ENCODE results near the gene ERFL.

ERFL gene

DNA sequence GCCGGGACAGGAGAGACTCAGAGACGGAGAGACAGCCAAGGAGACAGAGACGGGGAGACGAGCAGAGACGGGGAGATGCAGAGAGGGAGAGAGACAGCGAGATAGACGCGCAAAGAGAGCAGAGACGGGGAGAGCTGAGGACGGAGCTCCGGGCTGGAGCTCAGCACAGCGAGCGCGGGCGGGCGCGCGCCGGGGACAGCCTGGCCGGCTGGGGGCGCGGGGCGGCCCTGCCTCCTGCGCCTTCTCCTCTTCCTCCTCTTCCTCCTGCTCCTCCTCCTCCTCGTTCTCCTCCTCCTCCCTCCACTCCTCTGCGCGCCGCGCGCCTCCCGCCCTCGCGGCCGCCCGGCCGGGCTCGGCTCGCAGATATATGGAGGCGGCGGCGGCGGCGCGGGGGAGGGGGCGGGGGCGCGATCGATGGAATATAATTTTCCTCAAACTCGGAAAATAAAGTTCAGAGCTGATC, at the start of gene ERFL:
TSS of gene ERFL (minus strand) at position 229 of the 463 bp plus-strand sequence. CDS start 15,530 bp downstream, outside the sequence.
- no peak for DNase-seq

DNA sequence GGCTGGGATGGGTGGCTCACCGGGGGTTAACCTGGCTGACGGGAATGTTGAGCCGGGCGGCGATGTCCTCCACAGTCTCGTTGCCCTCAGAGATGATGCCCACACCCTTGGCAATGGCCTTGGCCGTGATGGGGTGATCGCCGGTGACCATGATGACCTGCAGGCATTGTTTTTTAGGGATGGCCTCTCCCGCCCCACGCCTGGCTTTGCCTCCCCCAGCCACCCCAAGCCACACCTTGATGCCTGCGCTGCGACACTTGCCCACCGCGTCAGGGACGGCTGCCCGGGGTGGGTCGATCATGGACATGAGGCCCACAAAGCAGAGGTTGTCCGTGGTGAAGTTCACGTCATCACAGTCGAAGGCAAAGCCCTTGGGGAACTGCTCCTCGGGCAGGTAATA, 49.7 kb upstream of the ERFL start:
- DNase-seq, result no peak

DNA sequence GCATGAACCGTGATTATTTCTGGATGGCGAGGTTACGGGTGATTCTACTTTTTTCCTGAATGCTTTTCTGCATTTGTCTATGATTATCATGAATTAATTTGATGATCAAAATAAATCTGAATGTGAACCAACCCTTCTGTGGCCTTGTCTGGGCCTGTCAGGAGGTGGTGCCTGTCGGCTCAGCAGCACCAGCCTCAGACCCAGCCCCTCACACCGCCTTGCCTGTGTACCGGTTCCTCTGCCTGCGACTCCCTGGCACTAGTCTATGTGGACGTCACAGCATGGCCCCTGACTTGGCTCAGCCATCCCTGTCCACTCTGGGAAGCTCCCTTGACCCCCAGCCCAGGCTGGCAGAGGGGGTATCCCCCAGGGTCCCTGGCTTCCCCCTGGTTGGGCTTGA, 46.4 kb upstream of the ERFL start:
- no peak for DNase-seq

DNA sequence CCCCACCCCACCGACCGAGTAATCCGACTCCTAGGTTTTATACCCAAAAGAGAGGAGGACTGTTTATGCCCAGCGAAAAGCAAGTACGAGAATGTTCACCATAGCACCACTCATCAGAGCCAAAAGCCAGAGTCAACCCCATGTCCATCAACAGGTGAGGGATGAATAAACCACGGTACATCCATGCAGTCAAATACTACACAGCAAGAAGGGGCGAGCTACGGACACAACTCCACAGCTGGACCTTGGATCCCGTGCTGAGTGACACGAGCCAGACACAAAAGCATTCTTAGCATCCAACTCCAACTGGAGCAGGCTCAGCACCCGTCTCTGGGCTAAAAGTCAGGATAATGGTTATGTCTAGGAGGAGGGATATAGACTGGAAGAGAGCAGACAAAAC, 43.1 kb upstream of the ERFL start:
- DNase-seq, result no peak

DNA sequence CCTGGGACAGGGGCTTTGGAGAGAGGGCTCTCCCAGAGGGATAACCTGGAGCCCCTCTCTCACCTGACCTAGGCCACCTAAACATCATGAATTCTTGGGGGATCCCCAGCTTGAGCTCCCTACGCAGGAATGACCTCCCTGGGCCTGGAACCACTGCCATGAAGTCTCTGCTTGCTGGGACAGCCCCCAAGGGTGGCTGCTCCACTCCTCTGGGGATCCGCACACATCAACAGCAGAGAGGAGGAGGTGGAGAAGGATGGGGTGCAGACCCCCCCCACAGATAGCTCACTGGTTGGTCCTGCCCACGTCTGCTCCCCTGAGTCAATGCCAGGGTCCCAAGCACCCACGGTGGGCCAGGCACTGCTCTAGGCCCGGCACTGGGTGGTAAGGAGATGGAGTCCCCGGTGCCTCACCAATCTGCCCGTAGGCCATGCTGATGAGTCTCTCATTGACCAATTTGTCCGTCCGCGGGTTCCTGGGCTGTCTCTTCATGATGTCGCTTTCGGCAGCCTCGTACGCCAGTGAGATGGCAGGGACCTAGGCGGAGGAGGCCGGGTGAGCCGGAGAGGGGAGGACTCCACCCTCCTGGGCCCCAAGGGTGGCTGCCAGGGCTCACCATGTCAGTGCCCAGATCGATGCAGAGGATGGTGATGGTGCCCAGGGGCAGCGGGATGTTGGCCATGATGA, 41.7 kb upstream of the ERFL start:
- DNase-seq, result no peak

DNA sequence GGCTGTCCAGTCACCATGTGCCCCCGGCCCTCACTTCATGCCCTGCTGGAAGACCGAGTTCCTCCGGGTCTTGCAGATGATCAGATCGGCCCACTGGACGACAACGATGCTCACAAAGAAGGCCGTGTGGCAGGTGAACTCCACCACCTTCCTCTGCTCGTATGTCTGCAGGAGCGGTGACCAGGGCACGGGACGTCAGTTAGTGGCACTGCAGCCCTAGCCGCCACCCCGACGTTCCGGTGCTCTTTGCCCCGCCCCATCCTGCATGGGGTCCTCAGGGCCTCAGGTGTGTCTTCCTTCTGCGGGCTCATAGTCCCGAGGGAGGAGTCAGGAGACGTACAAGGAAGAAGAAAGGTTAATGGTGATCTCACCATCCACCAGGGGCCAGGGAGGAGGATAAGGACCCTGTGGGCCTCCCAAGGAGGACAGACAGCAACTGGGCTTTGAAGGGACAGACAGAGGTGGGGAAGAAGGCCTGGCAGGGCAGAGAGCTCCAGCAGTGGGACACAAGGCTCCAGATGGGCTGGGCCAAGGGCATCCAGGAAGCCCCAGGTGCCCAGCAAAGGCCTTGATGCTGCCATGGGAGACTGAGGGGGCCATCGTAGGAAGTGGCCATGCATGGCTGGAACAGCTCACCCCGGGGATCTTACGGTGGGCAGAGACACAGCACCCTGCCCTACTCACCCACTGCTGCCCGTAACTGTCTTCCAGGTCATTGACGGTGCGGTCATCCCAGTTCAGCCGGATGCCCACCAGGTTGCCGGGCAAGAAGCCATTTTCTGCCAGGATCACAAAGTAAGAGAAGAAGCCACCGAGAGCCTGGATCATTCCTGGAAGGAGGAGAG, 40.7 kb upstream of the ERFL start:
- no peak for DNase-seq

DNA sequence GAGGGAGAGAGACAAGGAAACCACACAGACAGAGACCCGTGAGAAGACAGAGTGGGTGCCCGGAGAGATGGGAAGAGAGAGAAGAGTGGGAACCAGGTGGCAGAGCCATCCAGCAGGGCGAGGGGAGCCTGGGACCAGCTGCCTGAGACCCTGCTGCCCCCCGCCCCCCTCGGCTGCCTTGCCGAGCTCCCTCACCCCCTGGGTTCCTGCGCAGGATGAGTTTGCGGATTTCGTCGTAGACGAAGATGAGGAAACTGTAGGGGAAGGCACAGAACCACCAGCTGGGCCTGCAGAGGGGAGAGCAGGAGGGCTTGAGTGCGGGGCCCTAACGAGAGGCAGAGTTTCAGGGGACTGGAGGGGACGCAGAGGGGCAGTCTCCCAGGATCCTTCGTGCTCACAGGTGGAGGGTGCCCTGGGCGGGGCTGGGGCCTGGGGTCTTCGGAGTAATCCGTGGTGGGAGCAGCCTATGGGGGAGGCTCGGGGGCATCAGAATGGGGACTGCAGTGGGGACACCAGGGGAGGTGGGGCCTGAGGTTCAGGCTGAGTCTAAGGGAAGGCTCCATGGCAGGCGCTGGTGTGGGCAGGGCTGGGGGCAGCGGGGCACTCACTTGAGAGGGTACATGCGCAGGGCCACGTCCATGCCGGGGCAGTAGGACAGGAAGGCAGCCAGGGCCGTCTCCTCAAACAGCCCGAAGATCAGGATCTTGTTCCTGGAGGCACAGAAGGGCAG, 39.0 kb upstream of the ERFL start:
- no peak for DNase-seq

DNA sequence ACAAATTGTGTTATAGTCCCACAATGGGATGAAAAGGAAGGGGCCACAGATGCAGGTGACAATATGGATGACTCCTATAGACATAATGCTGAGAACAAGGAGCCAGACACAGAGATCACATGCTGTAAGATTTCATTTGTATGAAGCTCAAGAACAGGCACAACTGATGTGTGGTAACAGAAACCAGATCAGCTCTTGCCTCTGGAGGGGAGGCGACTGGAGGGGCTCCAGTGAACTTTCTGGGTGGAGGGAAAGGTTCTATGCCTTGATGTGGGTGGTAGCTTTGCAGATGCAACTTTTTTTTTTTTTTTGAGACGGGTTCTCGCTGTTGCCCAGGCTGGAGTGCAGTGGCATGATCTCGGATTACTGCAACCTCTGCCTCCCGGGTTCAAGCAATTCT, 36.9 kb upstream of the ERFL start:
- DNase-seq, result no peak

DNA sequence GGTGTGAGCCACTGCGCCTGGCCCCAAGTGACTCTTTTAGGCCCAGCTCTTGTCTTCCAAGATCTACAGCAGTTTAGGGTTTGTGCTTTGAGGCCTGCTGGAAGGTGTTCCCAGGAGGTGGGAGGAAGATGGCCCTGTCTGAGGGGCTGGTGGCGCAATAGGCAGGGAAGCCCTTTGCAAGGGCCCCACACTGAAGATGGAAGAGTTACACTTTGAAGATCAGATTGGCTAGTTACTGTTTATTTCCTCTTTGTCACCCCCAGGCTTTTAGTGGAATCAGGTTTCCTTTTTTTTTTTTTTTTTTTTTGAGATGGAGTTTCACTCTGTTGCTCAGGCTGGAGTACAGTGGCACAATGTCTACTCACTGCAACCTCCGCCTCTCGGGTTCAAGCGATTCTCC, 32.7 kb upstream of the ERFL start:
- no peak for DNase-seq

DNA sequence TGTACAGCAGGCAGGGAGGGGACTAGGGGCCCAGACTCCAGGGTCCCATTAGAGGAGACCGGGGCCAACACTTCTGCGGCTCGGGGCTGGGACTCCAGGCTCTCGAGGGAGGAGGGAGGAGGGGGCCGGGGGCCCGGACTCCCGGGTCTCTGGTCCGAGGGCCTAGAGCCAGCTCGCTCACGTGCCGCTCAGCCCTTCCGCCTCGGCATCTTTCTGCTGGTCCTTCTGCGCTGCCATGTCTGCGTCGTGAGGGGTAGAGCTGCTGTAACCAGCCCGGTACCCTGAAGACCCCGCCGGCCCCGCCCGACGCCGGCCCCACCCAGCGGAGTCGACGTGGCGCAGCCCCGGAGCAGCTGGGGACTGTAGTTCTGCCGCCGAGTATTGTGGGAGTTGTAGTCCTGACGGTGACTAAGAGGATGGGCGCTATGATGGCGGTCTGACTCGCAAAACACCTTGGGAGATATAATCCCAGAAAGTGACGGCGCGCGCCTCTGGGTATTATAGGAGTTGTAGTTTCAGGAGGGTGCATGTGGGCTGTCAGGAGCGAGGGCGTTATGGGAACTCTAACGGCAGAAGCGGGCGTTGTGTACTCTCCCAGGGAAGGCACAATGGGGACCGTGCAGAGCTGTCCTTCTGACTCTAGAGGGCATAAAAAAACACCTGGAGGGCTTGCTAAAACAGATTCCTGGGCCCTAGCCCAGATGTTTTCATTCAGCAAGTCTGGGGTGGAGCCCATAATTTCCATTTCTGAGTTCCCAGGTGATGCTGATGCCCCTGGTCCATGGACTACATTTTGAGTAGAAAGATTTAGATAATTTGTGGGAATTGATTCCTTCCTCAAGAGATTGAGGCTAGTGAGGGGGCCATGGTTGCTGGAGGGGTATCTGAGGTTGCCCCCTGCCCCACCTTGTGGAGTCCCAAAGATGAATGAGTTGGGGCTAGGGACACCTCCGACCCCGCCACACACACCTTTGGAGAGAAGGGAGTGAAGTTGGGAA, 31.1 kb upstream of the ERFL start, which contains the start of gene RABAC1:
TSS of gene RABAC1 (minus strand) at position 266 of the 998 bp plus-strand sequence. CDS start at position 237, 29 bp downstream.
- DNase-seq, result peak; percentile 92

DNA sequence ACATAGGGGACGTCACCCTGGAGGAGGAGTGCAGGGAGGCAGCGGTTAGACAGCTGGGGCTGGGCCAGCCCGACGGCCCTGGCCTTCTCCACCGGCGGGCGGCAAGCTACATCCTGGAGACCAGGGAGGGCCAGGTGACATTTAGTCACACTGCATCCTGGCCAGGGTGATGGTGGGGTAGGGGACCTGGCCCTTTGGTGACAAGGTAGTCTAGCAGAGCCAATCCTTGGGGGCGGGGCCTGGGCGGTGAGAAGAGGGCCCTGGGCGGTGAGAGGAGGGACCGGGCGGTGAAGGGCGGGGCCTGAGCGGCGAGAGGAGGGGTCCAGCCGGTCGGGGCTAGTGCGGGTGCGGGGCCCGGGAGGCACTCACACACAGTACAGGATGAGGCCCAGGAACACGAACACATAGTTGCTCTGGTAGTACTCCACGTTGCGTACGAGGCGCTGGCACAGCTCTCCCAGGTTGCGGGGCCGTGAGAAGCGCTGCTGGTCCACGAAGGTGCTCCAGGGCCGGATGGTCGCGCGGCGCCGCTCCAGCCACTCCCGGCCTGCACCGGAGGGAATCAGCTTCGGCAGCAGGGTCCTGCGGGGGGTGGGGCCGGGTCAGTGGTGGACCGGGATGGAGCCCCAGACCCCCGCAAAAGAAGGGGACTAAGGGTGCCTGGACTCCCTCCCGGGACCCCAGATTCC, 30.3 kb upstream of the ERFL start:
- DNase-seq, result peak; percentile 37

DNA sequence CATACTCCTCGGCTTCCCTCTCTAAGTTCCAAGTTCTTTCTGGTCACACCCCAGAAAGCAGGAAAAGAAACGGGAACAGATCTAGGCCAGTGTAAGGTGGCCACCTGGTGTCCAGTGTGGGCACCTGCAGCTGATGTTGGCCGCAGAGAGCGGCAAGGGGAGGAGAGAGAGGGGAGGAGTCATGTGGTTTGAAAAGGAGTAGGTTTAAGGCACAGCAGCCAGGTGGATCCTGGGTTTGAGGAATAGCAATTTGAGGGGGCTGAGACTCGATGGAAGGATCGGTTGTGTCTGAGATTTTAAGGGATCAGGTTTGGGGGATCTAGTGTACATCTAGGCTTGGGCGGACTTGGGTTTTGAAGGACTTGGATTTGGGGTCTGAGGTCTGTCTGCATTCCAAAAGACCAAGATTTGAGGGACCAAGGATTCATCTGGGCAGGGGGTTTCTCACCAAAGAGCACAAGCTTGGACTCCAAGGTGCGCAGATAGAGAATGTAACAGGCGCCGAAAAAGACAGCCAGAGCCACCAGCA, 29.7 kb upstream of the ERFL start:
- DNase-seq, result peak; percentile 50

DNA sequence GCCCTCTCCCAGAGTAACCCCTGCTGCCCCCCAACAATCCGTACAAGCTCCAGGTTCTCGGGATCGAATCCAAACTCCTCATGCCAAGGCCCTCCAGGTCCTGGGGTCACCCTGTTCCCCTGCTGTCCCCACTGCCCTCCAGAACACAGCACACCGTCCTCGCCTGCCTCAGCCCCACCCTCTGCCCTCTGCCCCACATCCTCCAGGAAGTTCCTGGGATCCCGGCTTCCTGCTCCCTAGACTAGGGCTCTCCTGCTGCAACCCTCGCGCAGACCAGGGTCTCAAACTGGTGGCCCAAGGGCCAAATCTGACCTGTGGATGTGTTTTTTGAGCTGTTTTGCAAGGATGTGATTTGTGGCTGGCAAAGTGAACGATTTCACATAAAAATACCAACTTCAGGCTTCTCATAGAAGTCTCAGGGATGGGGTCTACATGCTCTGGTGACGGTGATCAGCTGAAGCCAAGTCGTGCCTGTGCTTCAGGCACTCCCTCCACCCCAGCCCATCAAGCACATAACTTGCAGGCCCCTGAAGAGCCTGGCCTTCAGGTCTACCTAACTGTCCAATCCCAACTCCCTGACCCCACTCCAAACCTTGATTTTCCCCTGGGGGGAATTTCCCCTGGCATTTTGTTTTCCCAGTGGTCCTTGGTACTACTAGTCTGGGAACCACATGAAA, 29.1 kb upstream of the ERFL start:
- DNase-seq, result no peak

DNA sequence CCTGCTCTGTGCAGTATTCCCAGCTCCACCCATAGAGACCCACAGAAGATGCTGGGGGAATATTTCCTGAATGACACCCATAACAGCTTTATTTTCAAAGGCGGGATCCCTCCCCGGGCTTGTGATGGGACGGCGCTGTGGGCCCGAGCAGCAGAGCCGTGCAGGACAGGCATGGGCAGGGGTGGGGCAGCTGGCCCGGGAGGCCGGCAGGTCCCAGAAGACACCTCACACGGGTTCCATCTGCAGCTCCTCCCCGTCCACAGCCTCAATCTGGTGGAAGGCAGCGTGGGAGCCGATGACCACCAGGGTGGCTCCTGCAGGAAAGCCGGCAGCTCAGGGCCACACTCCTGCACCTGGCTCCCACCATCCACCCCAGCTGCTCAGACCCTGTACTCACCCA, 28.4 kb upstream of the ERFL start:
- no peak for DNase-seq

DNA sequence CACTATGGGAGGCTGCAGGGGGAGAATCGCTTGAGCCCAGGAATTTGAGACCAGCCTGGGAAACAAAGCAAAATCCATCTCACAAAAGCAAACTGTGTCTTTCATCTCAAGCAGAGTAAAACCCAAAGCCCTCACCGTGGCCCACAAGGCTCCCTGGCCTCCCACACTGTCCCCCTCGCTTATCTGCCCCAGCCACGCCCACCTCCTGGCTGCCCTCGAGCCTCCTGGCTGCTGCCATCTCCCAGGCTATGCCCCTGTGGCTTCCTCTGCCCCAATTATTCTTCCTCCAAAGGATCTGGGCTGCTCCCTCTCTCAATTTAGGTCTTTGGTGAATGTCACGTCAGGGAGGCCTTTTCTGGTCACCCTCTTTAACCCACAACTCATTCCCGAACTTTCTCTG, 27.3 kb upstream of the ERFL start:
- DNase-seq, result no peak

DNA sequence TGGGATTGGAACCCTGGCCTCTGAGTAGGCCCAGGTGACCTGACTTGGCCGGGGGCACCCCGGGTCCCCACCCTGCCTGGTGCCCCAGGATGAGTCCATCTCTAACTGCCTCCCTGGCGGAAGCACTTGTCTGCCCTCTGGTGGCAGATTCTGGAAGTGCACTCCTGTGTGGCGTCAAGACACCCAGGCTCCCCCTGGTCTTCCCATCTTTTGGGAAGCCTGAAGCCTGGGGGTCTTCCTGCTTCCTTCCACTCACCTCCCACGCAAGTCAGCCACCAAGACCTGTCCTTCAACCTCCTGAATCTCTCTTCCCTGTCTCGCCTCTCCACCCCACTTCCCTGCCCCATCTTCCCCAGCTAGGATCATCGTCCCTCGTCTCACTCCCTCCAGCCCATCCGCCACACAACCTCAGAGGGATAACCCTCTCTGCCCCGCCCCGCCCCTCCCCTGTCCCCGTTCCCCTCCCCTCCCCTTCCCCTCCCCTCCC, 23.5 kb upstream of the ERFL start:
- DNase-seq, result peak; percentile 70

DNA sequence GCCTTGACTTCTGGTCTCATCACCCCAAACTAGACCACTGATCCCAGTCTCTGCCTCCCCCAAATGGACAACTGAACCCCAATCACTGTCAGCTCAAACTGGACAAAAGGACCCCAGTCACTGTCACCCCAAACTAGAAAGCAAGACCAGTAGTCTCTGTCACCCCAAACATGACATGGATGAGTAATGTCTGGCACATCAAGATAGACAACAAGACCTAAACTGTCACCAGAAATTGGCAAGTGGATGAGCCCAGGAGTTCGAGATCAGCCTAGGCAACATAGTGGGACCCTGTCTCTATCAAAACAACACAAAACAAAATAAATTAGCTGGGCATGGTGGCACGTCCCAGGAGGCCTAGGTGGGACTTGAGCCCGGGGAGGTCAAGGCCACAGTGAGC, 18.8 kb upstream of the ERFL start:
- no peak for DNase-seq

DNA sequence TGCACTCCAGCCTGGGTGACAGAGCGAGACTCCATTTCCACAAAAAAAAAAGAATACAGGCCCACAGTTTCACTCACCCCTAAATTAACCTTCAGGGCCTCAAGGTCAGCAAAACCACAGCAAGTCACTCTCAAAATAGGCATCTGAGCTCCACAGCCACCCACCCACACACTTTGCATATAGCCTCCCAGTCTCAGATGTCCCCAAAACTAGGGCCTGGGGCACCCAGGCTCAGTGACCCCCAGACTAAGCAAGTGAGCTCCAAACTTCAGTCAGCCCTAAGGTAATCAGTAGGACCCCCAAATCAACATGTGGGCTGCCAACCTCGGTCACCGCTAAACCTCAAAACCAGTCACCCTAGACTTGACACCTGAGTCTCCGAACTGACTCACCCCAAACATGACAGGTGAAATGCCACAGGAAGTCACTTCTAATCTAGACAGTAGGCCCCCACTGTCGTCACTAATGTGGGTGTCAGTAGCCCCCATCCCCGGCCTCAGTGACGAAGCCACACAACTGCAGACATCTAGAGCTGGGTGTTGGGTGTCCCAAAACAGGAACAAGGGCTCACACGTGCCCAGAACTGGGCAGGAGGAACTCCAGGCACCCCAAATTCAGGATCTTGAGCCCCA, 17.0 kb upstream of the ERFL start:
- DNase-seq, result no peak

DNA sequence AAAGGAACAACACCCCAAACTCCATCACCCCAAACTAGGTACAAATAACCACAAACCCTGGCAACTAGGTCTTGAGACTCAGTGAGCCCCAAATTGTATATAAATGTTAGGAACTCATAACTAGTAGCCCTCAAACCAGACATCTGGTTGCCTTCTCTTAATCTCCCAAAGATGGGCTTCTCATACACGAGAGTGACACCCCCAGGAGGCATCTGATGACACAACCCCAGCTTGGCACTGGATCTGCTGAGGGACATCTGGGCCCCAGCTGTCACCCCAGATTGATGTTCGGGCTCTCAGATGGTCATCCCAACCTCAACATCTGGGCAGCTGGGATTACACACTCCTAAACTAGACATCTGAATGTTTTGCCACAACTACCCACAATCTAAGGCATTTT, 16.1 kb upstream of the ERFL start:
- no peak for DNase-seq
